H1 (cell line): Measurements from ENCODE around the gene CD48. TPM values are rescaled to one million over a fixed set of nuclear protein-coding genes. Genes with fewer than 3 reads are reported as not detected.

Source experiments
- ASH2L ChIP-seq: fragments of 200-600, 300-600 bp; sonication (generic); IDR thresholded peaks from one replicate; pipeline ENCODE4 v1.7.1; 2017; ENCODE audit warnings: low read length
- EP300 ChIP-seq, 2 experiments: IDR thresholded peaks; 1 replicate in 1 of 2; 2 replicates in 1 of 2; pipeline ENCODE4 v1.6.1; 2011 to 2012; ENCODE audit warnings: low read depth in 2 of 2, low read length in 2 of 2, mild to moderate bottlenecking in 2 of 2, borderline replicate concordance in 1 of 2, inconsistent platforms in 1 of 2, moderate library complexity in 1 of 2
- POLR2AphosphoS5 ChIP-seq: IDR thresholded peaks from 2 replicates; pipeline ENCODE4 v1.6.1; 2011; ENCODE audit warnings: low read depth, low read length
- POU5F1 ChIP-seq: IDR thresholded peaks from 2 replicates; pipeline ENCODE4 v1.6.1; 2011; ENCODE audit warnings: low read depth, mild to moderate bottlenecking, low read length, moderate library complexity
- SIRT6 ChIP-seq: IDR thresholded peaks from one replicate; pipeline ENCODE4 v1.7.1; 2012; ENCODE audit warnings: low read length, inconsistent platforms
- polyA plus RNA-seq, 7 experiments: library from polyadenylated mRNA; depleted of rRNA in 3 of 7; stranded (reverse) in 5 of 7; unstranded in 2 of 7; fragments of >200 nt in 5 of 7; fragments of 200-250 nt in 2 of 7; gene quantifications; 1 replicate in 5 of 7; 2 replicates in 1 of 7; 4 replicates in 1 of 7; pipeline versions ENCODE4 v1.2.1 to v1.2.3, GENCODE V29; 2011 to 2013; ENCODE audit warnings: missing spikeins in 2 of 7, mixed read lengths in 2 of 7
- total RNA-seq: library from RNA; stranded (reverse); fragmentation: NEBNext Ultra II Directional; extraction: Animal tissue kit (Norgen Biotek cat#: 25700); gene quantifications from 2 replicates; pipeline ENCODE4 v1.2.1, GENCODE V29; 2021
- TF ChIP-seq, protein P1 (sequence below): fragments of 300-600 bp; sonication (generic); IDR thresholded peaks from 2 replicates; pipeline ENCODE4 v1.7.1; 2012; ENCODE audit warnings: low read length, moderate library complexity, mild to moderate bottlenecking, inconsistent platforms; ENCODE audit not compliant: insufficient replicate concordance
- TF ChIP-seq, protein P2 (sequence below): IDR thresholded peaks from 2 replicates; pipeline ENCODE4 v1.6.1; 2012; ENCODE audit warnings: low read length, inconsistent platforms

CD48 gene
- total and polyA plus RNA-seq, 2 of the 8 experiments (the other 6 are each of a cell fraction or from before 2014, with no cell fraction given), result 0.08 TPM; not detected in 1

DNA sequence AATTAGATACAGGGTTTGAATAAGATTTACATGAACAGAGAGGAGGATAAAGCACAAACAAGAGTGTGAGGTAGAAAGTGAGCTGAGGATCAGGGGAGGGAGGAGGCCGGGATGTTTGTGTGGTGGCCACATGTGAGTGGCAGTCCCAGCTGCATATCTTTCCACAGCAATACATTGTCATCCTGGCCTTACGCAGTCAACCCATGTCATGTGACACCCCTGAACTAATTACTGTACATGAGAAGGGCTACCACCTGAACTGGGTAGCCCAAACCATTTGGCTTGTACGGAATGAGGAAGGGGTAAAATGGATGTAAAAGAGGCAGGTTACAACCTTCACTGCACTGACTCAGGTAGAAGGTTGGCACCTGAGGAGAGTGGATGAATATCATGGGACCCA is 31.6 kb upstream of the CD48 start (continued):
- TF ChIP-seq, protein P1, sequence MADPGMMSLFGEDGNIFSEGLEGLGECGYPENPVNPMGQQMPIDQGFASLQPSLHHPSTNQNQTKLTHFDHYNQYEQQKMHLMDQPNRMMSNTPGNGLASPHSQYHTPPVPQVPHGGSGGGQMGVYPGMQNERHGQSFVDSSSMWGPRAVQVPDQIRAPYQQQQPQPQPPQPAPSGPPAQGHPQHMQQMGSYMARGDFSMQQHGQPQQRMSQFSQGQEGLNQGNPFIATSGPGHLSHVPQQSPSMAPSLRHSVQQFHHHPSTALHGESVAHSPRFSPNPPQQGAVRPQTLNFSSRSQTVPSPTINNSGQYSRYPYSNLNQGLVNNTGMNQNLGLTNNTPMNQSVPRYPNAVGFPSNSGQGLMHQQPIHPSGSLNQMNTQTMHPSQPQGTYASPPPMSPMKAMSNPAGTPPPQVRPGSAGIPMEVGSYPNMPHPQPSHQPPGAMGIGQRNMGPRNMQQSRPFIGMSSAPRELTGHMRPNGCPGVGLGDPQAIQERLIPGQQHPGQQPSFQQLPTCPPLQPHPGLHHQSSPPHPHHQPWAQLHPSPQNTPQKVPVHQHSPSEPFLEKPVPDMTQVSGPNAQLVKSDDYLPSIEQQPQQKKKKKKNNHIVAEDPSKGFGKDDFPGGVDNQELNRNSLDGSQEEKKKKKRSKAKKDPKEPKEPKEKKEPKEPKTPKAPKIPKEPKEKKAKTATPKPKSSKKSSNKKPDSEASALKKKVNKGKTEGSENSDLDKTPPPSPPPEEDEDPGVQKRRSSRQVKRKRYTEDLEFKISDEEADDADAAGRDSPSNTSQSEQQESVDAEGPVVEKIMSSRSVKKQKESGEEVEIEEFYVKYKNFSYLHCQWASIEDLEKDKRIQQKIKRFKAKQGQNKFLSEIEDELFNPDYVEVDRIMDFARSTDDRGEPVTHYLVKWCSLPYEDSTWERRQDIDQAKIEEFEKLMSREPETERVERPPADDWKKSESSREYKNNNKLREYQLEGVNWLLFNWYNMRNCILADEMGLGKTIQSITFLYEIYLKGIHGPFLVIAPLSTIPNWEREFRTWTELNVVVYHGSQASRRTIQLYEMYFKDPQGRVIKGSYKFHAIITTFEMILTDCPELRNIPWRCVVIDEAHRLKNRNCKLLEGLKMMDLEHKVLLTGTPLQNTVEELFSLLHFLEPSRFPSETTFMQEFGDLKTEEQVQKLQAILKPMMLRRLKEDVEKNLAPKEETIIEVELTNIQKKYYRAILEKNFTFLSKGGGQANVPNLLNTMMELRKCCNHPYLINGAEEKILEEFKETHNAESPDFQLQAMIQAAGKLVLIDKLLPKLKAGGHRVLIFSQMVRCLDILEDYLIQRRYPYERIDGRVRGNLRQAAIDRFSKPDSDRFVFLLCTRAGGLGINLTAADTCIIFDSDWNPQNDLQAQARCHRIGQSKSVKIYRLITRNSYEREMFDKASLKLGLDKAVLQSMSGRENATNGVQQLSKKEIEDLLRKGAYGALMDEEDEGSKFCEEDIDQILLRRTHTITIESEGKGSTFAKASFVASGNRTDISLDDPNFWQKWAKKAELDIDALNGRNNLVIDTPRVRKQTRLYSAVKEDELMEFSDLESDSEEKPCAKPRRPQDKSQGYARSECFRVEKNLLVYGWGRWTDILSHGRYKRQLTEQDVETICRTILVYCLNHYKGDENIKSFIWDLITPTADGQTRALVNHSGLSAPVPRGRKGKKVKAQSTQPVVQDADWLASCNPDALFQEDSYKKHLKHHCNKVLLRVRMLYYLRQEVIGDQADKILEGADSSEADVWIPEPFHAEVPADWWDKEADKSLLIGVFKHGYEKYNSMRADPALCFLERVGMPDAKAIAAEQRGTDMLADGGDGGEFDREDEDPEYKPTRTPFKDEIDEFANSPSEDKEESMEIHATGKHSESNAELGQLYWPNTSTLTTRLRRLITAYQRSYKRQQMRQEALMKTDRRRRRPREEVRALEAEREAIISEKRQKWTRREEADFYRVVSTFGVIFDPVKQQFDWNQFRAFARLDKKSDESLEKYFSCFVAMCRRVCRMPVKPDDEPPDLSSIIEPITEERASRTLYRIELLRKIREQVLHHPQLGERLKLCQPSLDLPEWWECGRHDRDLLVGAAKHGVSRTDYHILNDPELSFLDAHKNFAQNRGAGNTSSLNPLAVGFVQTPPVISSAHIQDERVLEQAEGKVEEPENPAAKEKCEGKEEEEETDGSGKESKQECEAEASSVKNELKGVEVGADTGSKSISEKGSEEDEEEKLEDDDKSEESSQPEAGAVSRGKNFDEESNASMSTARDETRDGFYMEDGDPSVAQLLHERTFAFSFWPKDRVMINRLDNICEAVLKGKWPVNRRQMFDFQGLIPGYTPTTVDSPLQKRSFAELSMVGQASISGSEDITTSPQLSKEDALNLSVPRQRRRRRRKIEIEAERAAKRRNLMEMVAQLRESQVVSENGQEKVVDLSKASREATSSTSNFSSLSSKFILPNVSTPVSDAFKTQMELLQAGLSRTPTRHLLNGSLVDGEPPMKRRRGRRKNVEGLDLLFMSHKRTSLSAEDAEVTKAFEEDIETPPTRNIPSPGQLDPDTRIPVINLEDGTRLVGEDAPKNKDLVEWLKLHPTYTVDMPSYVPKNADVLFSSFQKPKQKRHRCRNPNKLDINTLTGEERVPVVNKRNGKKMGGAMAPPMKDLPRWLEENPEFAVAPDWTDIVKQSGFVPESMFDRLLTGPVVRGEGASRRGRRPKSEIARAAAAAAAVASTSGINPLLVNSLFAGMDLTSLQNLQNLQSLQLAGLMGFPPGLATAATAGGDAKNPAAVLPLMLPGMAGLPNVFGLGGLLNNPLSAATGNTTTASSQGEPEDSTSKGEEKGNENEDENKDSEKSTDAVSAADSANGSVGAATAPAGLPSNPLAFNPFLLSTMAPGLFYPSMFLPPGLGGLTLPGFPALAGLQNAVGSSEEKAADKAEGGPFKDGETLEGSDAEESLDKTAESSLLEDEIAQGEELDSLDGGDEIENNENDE, result no peak
- TF ChIP-seq EP300 (IDR thresholded peaks at IDR 0.05; ENCODE audit: borderline replicate concordance in 1 of 2, low read depth in 2 of 2, low read length in 2 of 2), result no peak
- TF ChIP-seq POLR2AphosphoS5, result no peak
- no peak for TF ChIP-seq POU5F1
- TF ChIP-seq, protein P2, sequence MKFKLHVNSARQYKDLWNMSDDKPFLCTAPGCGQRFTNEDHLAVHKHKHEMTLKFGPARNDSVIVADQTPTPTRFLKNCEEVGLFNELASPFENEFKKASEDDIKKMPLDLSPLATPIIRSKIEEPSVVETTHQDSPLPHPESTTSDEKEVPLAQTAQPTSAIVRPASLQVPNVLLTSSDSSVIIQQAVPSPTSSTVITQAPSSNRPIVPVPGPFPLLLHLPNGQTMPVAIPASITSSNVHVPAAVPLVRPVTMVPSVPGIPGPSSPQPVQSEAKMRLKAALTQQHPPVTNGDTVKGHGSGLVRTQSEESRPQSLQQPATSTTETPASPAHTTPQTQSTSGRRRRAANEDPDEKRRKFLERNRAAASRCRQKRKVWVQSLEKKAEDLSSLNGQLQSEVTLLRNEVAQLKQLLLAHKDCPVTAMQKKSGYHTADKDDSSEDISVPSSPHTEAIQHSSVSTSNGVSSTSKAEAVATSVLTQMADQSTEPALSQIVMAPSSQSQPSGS, result no peak
- TF ChIP-seq ASH2L, result no peak
- no peak for TF ChIP-seq SIRT6
